Right atrium auricular region (tissue), 2 donors: Measurements from ENCODE around the gene ITPR3. TPM values are rescaled to one million over a fixed set of nuclear protein-coding genes. Genes with fewer than 3 reads are reported as not detected.

ENCODE experiments used
- DNase-seq: peaks from one replicate; pipeline ENCODE4 v3.0.0-alpha.2; 2019; ENCODE audit warnings: low spot score
- H3K27ac ChIP-seq, 2 donors: fragments of 200-600 bp; sonication (generic); 1 replicate in 1 of 2; 2 replicates in 1 of 2; pipeline ENCODE4 v1.5.1; 2016 to 2019
- H3K27me3 ChIP-seq, 2 donors: fragments of 200-600 bp; sonication (generic); one replicate each; pipeline versions ENCODE4 v1.5.1 to v1.6.0; 2017 to 2019
- H3K36me3 ChIP-seq: fragments of 200-600 bp; sonication (generic); one replicate; pipeline ENCODE4 v1.5.1; 2016
- H3K4me1 ChIP-seq, 2 donors: fragments of 200-600 bp; sonication (generic); one replicate each; pipeline versions ENCODE4 v1.5.1 to v1.6.0; 2017 to 2019
- H3K4me3 ChIP-seq, 2 donors: fragments of 200-600 bp; sonication (generic); 1 replicate in 1 of 2; 2 replicates in 1 of 2; pipeline ENCODE4 v1.5.1; 2017 to 2019; ENCODE audit warnings: mild to moderate bottlenecking in 1 of 2, moderate library complexity in 1 of 2
- H3K9me3 ChIP-seq, 2 donors: fragments of 200-600 bp; sonication (generic); one replicate each; pipeline ENCODE4 v1.5.1; 2019
- total RNA-seq, 2 donors: library from RNA; depleted of rRNA; stranded (reverse); fragments of >200 nt; gene quantifications; one replicate each; pipeline ENCODE4 v1.1.0, GENCODE V29; 2016
- TF ChIP-seq, protein P1 (sequence below), 2 donors: fragments of 200-600 bp; sonication (generic); IDR thresholded peaks; one replicate each; pipeline ENCODE4 v1.5.1; 2019; ENCODE audit warnings: antibody characterized with exemption in 2 of 2

The ITPR3 gene
- total RNA-seq, 2 donors from 2014 or later, result 6.2 to 17.7 TPM

GRCh38 chr6:33619166-33619840, 1.8 kb upstream of the ITPR3 start:
- DNase-seq, result no peak
- Histone ChIP-seq H3K27ac (peak overlapping the region; percentile 76 to 80), H3K27me3 (no peaks in the 10 kb centered on the region), H3K36me3 (no peaks in the 10 kb centered on the region), H3K9me3 (no peaks in the 10 kb centered on the region), H3K4me3 (no peak overlapping the region), H3K4me1 (peaks cover 0 to 43% of the 10 kb centered on the region in 2 donors)
- TF ChIP-seq, protein P1, sequence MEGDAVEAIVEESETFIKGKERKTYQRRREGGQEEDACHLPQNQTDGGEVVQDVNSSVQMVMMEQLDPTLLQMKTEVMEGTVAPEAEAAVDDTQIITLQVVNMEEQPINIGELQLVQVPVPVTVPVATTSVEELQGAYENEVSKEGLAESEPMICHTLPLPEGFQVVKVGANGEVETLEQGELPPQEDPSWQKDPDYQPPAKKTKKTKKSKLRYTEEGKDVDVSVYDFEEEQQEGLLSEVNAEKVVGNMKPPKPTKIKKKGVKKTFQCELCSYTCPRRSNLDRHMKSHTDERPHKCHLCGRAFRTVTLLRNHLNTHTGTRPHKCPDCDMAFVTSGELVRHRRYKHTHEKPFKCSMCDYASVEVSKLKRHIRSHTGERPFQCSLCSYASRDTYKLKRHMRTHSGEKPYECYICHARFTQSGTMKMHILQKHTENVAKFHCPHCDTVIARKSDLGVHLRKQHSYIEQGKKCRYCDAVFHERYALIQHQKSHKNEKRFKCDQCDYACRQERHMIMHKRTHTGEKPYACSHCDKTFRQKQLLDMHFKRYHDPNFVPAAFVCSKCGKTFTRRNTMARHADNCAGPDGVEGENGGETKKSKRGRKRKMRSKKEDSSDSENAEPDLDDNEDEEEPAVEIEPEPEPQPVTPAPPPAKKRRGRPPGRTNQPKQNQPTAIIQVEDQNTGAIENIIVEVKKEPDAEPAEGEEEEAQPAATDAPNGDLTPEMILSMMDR (IDR thresholded peaks at IDR 0.05), result no peak

DNA sequence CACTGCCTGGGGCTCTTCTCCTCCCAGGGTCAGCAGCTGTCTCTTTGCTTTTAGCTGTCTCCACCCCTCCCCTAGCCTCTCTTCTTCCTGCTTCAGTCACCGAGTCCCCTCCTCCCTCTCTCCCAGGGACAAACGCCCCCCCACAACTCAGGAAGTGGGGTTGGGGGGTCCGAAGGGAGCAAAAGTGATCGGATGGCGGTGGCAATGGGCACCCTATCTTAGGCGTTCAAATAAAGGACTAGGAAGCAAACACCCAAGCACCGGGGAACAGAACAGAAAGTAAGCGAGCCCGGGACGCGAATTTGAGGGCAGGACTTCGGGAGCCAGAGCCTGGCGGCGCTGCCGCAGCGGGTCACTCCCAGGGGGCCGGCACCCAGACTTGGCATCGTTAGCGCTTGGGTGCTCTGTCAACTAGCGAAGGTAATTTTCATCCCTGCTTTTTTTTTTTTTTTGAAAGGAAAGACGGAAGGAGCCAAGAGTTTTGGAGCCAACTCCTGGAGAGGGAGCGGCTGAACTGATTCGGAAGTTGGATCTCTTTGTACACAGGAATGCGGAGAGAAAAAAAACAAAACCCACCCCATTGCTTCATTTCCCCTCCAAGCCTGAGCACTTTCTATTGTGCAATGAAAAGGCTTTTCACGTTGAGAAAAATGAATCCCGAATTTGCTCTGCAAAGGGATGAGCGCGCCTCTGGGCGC, 815 bp upstream of the ITPR3 start:
- TF ChIP-seq, protein P1 (IDR thresholded peaks at IDR 0.05), result no peak
- H3K36me3 ChIP-seq, result no peaks in the 10 kb centered on the region
- DNase-seq, result no peak

GRCh38 chr6:33621711-33622388, 728 bp downstream of the ITPR3 start:
- DNase-seq, result no peak
- TF ChIP-seq, protein P1 (IDR thresholded peaks at IDR 0.05), result no peak
- Histone ChIP-seq H3K27ac (peak overlapping the region; percentile 76 to 80), H3K27me3 (no peaks in the 10 kb centered on the region), H3K4me1 (peaks cover 0 to 43% of the 10 kb centered on the region in 2 donors), H3K36me3 (no peaks in the 10 kb centered on the region), H3K4me3 (peak overlapping the region; percentile 65 to 70), H3K9me3 (no peaks in the 10 kb centered on the region)

More for the DNA sequence above, 815 bp upstream of the ITPR3 start:
- H3K27ac ChIP-seq, result peak overlapping the region; percentile 76 to 80
- H3K4me1 ChIP-seq, result peaks cover 0 to 43% of the 10 kb centered on the region in 2 donors
- H3K27me3 ChIP-seq, result no peaks in the 10 kb centered on the region
- H3K9me3 ChIP-seq, result no peaks in the 10 kb centered on the region
- peak overlapping the region; percentile 65 to 70 for H3K4me3 ChIP-seq

DNA sequence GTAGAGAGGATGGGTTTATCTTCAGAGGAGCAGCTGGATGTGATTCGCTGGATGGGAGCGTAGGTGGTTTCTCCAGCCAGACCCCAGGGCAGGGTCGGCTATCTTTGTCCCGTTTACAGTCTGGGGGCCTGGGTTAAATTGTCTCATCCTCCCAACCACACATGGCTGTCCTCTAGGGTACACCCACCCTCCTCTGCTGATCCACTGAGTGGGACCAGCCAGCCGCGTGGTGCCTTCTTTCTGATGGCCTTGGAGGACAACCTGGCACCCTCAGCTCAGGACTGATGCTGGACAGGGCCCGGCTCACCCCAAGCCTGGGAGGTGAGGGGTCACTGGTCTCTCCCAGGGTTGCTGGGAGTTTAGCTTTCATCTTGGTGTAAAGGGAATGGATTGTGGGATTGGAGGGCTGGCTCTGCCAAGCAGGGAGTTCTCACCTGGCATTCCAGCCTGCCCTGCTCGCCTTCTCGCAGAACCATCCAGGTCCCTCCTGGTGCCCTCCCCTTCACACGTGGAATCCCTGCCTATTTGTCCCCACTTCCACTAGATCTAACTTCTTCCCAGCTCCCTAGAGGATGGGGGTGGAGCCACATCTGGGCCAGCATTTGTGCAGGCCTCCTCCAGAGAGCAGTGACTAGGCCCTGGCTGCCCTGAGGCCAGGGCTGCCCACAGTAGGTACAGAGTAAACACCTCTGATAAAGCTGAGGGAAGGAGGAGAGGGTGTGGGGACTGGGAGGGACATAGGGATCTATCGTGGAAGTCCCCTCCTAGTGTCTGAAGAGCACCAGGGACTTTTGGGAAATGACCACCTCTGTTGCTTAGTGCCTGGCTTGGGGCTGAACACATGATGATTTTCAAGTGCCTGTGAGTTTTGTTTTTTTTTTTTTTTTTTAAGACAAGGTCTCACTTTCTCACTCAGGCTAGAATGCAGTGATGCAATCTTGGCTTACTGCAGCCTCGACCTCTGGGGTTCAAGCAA, 1.6 kb downstream of the ITPR3 start:
- Histone ChIP-seq H3K27ac (peak overlapping the region; percentile 76 to 80), H3K4me3 (peak overlapping the region; percentile 65 to 70), H3K36me3 (no peaks in the 10 kb centered on the region), H3K9me3 (no peaks in the 10 kb centered on the region), H3K27me3 (no peaks in the 10 kb centered on the region), H3K4me1 (peaks cover 0 to 47% of the 10 kb centered on the region in 2 donors)
- no peak for DNase-seq
- TF ChIP-seq, protein P1 (IDR thresholded peaks at IDR 0.05), result no peak

DNA sequence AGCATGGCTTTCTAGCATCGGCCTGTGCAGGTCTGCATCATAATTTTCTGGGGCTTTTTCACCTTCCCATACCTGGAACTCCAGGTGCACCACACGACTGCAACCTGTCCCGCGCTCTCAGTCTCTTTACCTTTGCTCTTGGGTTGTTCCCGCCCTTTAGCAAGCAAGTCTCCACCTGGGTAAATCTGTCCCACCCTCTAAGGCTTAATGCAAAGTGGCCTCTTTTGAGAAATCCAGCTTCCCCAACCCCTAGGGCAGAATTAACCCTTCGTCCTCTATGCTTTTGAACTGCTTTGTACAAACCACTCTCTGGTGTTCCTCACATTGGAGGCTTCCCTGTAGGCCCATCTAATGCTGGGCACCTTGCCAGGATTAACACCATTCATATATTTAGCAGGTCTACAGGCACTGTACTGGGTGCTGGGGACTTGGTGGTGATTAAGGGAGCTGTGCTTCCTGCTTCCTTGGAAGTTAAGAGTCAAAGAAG, 2.8 kb downstream of the ITPR3 start:
- H3K4me3 ChIP-seq, result no peak overlapping the region
- peaks cover 0 to 50% of the 10 kb centered on the region in 2 donors for H3K4me1 ChIP-seq
- no peak overlapping the region for H3K27ac ChIP-seq
- TF ChIP-seq, protein P1 (IDR thresholded peaks at IDR 0.05), result no peak
- H3K9me3 ChIP-seq, result no peaks in the 10 kb centered on the region
- no peaks in the 10 kb centered on the region for H3K27me3 ChIP-seq
- H3K36me3 ChIP-seq, result no peaks in the 10 kb centered on the region
- no peak for DNase-seq
